GM12878 (cell line): ENCODE results near the gene CCDC197. TPM values are rescaled to one million over a fixed set of nuclear protein-coding genes. Genes with fewer than 3 reads are reported as not detected.

Experiments used
- ATF2 ChIP-seq: IDR thresholded peaks from 2 replicates; pipeline ENCODE4 v1.6.1; 2012; ENCODE audit warnings: low read length, inconsistent platforms
- CBFB ChIP-seq: IDR thresholded peaks from 2 replicates; pipeline ENCODE4 v1.6.1; 2016; ENCODE audit warnings: antibody characterized with exemption, low read depth
- CBX5 ChIP-seq: sonication (generic); IDR thresholded peaks from 2 replicates; pipeline ENCODE4 v1.6.1; 2016; ENCODE audit warnings: low read depth, moderate library complexity, mild to moderate bottlenecking, inconsistent platforms
- CHD2 ChIP-seq: IDR thresholded peaks from 2 replicates; pipeline ENCODE4 v1.6.1; 2011; ENCODE audit warnings: low read depth, low read length, improper control_type of control experiment, borderline replicate concordance
- EED ChIP-seq: sonication (generic); IDR thresholded peaks from 2 replicates; pipeline ENCODE4 v1.6.1; 2016; ENCODE audit warnings: antibody characterized with exemption, low read depth
- EP300 ChIP-seq, 2 experiments: fragments of 150-350 bp in 1 of 2; IDR thresholded peaks; 2 replicates each; pipeline ENCODE4 v1.6.1; 2011 to 2012; ENCODE audit warnings: low read depth in 2 of 2, low read length in 2 of 2, borderline replicate concordance in 1 of 2, improper control_type of control experiment in 1 of 2, inconsistent platforms in 1 of 2; ENCODE audit not compliant: control insufficient read depth in 1 of 2
- ESRRA ChIP-seq: IDR thresholded peaks from 2 replicates; pipeline ENCODE4 v1.6.1; 2012; ENCODE audit warnings: mild to moderate bottlenecking, low read length, improper control_type of control experiment
- HSF1 ChIP-seq: fragments of 150-350 bp; IDR thresholded peaks from 2 replicates; pipeline ENCODE4 v1.6.1; 2014; ENCODE audit warnings: mild to moderate bottlenecking, low read depth, low read length
- JUNB ChIP-seq: IDR thresholded peaks from 2 replicates; pipeline ENCODE4 v1.6.1; 2016; ENCODE audit warnings: antibody characterized with exemption, mild to moderate bottlenecking
- MYC ChIP-seq: IDR thresholded peaks from 2 replicates; pipeline ENCODE4 v1.6.1; 2011; ENCODE audit warnings: mild to moderate bottlenecking, low read length, moderate library complexity, inconsistent platforms; ENCODE audit not compliant: insufficient read depth, insufficient replicate concordance, insufficient read length, severe bottlenecking
- RAD21 ChIP-seq: IDR thresholded peaks from 2 replicates; pipeline ENCODE4 v1.6.1; 2011; ENCODE audit warnings: mild to moderate bottlenecking, low read depth, low read length, moderate library complexity; ENCODE audit not compliant: insufficient read depth
- RFX5 ChIP-seq: IDR thresholded peaks from 2 replicates; pipeline ENCODE4 v1.6.1; 2011; ENCODE audit warnings: low read depth, low read length, improper control_type of control experiment
- RUNX3 ChIP-seq: IDR thresholded peaks from 2 replicates; pipeline ENCODE4 v1.6.1; 2012; ENCODE audit warnings: low read length, inconsistent platforms
- WRNIP1 ChIP-seq: IDR thresholded peaks from 2 replicates; pipeline ENCODE4 v1.6.1; 2011; ENCODE audit warnings: low read depth, low read length, improper control_type of control experiment, borderline replicate concordance
- ZBTB4 ChIP-seq: fragments of 450-650 bp; formaldehyde crosslinking; IDR thresholded peaks from 2 replicates; pipeline ENCODE4 v1.4.0; 2022; ENCODE audit warnings: mild to moderate bottlenecking, moderate library complexity
- ZNF217 ChIP-seq: fragments of 450-650 bp; IDR thresholded peaks from 2 replicates; pipeline ENCODE4 v1.6.1; 2017; ENCODE audit warnings: antibody characterized with exemption, mild to moderate bottlenecking
- ZNF384 ChIP-seq: IDR thresholded peaks from 2 replicates; pipeline ENCODE4 v1.6.1; 2012; ENCODE audit warnings: low read depth, mild to moderate bottlenecking, low read length, improper control_type of control experiment, borderline replicate concordance
- ZSCAN29 ChIP-seq: fragments of 450-650 bp; IDR thresholded peaks from 2 replicates; pipeline ENCODE4 v1.6.1; 2017; ENCODE audit warnings: mild to moderate bottlenecking, moderate library complexity
- polyA plus RNA-seq, 11 experiments: library from polyadenylated mRNA; depleted of rRNA in 4 of 11; unstranded in 6 of 11; stranded (reverse) in 5 of 11; fragments of >200 nt; fragmentation: Nextera tagmentation in 4 of 11; fragmentation: Illumina TruSeq in 1 of 11; extraction: Ambion mirVana in 4 of 11; extraction: Trizol in 1 of 11; gene quantifications; 1 replicate in 1 of 11; 2 replicates in 10 of 11; pipeline versions ENCODE4 v1.2.1 to v1.2.3, GENCODE V29; 2011 to 2016; ENCODE audit warnings: inconsistent platforms in 2 of 11, missing spikeins in 2 of 11, low read depth in 1 of 11
- total RNA-seq, 4 experiments: library from RNA; depleted of rRNA in 3 of 4; stranded (reverse); fragments of >200 nt in 3 of 4; fragmentation: Illumina TruSeq in 1 of 4; extraction: Trizol in 1 of 4; gene quantifications; 2 replicates each; pipeline versions ENCODE4 v1.2.1 to v1.2.3, GENCODE V29; 2013 to 2021

CCDC197 gene
- total and polyA plus RNA-seq, 10 of the 15 experiments (the other 5 are each of a cell fraction or from before 2014, with no cell fraction given), result 0.12 TPM; not detected in 9

GRCh38 chr14:94028450-94028826, 31.3 kb downstream of the CCDC197 start (continued):
- TF ChIP-seq ZBTB4, result no peak
- no peak for TF ChIP-seq CHD2
- peak; percentile 30; the same call in 1 of the 2 replicates for TF ChIP-seq EED
- no peak for TF ChIP-seq ATF2
- peak; percentile 48; the same call in 1 of the 2 replicates for TF ChIP-seq JUNB
- TF ChIP-seq ZNF384, result no peak
- TF ChIP-seq EP300 (IDR thresholded peaks at IDR 0.05; ENCODE audit: borderline replicate concordance in 1 of 2, control insufficient read depth in 1 of 2, low read depth in 2 of 2, low read length in 2 of 2), result peak in 1 of 2 experiments; percentile 21; a peak in 1 of 4 replicates
- TF ChIP-seq WRNIP1, result no peak
- TF ChIP-seq ESRRA, result no peak
- no peak for TF ChIP-seq RFX5
- no peak for TF ChIP-seq CBX5
- TF ChIP-seq RAD21, result no peak
- peak; percentile 46; the same call in 1 of the 2 replicates for TF ChIP-seq CBFB
- no peak for TF ChIP-seq MYC
- TF ChIP-seq ZNF217, result no peak
- no peak for TF ChIP-seq ZSCAN29
- TF ChIP-seq HSF1, result no peak
- TF ChIP-seq RUNX3, result peak; percentile 86
